Erythroblast (primary cell): ENCODE results near the gene ASB1.

Experiments used
- DNase-seq, 2 experiments: peaks; one replicate each; lab custom pipeline; 2025; lab: John Stamatoyannopoulos, UW
- GATA1 ChIP-seq: IDR thresholded peaks from 2 replicates; pipeline ENCODE4 v1.6.1; 2011; ENCODE audit warnings: low read depth, mild to moderate bottlenecking, control low read depth, low read length, moderate library complexity
- POLR2A ChIP-seq: IDR thresholded peaks from 2 replicates; pipeline ENCODE4 v1.6.1; 2011; ENCODE audit warnings: mild to moderate bottlenecking, low read length

The ASB1 gene

DNA sequence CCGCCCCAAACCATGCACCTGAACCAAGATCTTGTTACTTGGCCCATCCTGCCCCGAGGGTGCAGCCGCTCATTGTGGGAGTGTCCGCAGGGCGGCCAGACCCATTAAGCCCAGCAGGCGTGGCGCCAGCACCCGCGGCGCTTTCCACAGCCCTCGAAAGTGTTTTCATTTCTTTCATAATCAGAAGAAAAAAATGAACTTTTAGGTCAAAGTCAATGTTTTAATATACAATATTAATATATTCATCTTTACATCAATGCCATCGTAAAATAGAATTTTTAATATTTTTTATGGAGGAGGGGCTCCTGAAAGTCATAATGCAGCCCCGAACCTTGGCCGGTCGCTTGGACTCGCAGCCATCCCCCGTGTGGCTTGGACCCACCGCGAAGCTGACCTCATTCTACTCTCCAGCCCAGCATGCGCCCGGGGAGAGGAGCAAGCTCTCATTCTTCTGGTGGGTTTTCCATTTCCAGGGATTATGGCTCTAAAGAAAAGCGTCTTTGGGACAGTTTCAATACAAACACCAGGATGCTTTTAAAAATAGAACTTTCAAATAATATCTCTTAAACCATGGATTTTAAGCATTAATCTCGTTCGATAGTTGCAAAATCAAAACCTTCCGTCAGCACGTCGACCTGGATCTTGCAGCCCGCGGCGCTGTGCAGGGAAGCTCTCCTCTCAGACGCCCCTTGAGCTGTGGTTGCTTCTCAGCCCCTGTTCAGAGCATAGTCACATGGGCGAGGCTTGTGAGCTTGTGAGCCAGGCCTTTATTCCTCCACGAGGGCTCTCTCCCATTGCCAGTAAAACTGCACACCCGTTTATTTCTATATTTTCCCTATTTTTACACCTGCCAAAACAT is 17.2 kb upstream of the ASB1 start:
- TF ChIP-seq GATA1 (no peak), POLR2A (no peak)
- DNase-seq: no peak

DNA sequence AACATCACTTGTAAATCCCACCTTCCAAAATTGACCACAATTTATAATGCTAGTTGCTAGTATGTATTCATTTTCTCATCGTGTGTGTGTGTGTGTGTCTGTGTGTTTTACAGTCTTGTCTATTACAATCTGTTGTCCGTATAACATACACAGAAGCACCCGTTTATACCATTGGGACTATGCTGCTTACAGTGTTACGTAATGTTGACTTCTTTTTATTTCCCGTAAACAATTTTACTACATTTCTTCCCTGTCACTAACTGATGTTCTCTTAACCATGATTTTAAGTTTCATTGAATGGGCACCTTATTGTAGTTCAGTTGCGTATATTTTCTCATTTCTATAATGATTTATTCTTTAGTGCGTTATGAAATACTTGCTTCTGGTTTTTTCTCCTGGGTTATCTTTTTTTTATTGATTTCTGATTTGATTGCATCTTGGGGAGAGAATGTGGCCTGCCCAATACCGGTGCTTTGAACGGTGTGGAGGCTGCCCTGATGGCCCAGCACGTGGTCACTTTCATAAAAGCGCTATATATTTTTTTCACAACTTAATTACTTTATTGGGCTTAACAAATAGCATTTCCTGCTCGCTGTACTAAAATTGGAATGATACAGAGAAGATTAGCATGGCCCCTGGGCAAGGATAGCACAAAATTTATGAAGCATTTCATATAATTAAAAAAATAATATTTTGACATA is 14.5 kb upstream of the ASB1 start:
- TF ChIP-seq GATA1 (no peak), POLR2A (no peak)
- no peak for DNase-seq

DNA sequence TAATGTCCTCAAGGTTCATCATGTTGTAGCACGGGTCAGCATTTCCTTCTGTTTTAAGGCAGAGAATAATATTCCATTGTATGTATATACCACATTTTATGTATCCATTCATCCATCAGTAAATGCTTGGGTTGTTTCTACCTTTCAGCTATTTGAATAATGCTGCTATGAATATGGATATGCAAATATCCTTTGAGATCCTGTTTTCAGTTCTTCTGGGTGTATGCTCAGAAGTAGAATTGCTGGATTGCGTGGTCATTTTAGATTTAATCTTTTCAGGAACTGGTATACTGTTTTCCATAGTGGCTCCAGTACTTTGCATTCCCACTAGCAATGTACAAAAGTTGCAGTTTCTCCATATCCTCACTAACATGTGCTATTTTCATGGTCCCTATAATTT is 13.4 kb upstream of the ASB1 start:
- no peak for TF ChIP-seq GATA1
- no peak for TF ChIP-seq POLR2A
- DNase-seq: no peak

DNA sequence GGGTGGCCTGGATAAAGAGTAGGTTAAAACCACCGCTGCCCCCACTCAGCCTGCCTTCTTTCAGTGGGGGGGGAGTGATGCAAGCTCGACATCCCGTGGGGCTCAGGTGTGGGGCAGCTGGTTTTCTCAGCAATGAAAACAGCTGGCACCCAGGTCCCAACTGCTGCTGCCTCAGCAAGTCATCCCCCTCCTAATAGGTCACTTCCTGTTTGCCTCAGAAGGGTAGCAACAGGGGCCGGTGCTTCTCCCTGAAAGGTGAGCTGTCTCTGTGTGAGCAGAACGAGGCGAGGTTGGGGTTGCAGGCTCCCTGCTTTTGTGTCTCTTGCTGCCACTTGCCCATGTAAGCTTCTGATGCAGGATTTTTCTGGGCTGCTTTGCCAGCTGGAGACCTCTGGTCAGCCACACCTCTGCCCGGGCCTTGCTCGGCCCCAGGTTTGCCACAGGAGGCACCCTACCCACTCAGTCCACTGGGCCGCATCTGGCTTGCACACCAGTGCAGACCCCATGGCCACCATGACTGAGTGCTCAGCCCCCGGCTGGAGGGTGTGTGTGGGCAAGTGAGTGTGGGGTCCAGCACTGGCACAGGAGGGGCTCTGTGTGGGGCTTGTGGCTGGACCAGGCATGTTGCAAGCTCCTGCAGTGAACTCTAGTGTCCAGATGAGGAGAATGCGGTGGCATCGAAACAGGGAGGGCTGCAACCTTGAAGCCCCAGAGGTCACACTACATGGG is 11.5 kb upstream of the ASB1 start:
- TF ChIP-seq GATA1: no peak
- TF ChIP-seq POLR2A: no peak
- DNase-seq: no peak

DNA sequence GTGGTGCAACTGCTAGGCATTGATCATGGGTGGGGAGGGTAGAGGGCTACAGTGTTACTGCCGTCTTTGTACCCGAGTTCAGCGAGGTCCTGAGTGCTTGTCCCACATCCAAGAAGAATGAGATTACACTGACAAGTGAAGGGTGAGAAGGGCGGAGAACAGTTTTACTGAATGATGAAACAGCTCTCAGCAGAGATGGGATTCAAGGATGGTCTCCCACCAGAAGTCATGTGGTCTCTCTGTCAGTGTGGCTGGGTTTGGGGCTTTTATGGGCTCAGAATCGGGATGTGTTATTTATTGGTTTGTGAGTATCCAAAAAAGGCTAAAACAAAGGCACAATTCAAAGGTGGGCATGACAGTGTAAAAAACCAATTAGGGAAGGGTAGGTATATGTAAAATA is 10.8 kb upstream of the ASB1 start:
- peak in 1 of 2 experiments; percentile 17 for DNase-seq
- TF ChIP-seq POLR2A (no peak), GATA1 (no peak)

DNA sequence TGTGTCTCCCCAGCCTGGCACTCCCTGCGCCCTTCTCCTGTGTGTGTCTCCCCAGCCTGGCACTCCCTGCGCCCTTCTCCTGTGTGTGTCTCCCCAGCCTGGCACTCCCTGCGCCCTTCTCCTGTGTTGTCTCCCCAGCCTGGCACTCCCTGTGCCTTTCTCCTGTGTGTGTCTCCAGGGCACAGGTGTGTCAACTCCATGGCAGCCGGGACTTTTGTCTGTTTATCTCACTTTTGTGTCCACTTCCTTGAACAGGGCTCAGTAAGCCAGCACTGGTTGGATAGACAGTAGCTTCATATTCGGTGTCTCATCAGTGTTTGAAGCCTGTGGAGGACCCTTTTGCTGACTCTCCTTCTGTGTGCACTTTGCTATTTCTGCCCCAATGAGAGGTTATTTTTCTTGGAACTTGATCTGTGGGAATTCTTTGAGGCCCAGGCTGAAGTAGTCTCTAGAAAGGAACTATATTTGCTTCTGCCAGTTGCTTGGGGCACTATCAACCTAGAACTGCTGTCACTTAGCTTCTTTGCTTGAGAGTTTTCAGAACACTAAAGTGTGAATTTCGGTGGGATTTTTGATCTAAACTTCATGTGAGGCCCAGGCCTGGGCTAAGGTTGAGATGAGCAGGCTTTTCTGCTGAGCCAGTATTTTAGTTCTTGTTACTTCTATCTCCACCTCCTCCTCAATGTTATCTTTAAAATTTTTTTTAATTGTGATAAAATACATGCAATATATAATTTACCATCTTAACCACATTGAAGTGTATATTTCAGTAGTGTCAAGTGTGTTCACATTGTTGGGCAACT is 8.3 kb upstream of the ASB1 start:
- TF ChIP-seq POLR2A: no peak
- TF ChIP-seq GATA1: no peak
- no peak for DNase-seq

DNA sequence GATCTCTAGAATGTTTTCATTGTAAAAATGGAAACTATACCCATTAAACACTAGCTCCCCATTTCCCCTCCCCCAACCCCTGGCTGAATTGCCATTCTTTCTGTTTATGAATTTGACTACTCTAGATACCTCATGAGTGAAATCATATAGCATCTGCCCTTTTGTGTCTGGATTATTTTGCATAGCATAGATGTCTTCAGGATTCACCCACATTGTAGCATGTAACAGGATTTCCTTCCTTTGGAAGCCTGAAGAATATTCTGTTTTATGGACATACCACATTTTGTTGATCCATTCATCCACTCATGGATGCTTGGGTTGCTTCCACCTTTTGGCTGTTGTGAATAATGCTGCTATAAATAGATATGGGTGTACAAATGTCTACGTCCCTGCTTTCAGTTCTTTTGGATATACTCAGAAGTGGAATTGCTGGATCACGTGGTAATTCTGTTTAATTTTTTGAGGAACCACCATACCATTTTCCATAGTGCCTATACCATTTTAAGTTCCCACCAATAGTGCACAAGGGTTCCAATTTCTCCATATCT is 7.7 kb upstream of the ASB1 start:
- TF ChIP-seq POLR2A (no peak), GATA1 (no peak)
- no peak for DNase-seq

DNA sequence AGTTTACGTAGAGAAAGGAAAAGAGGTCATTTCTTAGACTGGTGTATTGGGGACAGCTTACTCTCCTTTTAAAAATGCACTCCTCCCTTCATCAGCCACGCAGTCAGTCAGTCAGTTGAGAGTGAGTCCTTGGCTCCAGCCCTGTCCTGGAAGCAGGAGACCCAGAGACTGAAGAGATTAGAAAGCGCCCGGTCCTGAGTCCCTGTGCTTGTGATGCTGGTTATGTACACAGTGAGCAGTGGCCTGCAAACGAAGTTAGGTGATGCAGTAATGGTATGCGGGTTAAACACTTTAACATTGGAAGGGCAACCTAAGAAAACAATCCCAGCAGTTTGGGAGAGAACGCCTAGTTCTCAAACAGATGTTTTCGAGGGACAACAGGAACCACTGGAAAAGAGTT is 6.3 kb upstream of the ASB1 start:
- TF ChIP-seq POLR2A (no peak), GATA1 (no peak)
- no peak for DNase-seq

DNA sequence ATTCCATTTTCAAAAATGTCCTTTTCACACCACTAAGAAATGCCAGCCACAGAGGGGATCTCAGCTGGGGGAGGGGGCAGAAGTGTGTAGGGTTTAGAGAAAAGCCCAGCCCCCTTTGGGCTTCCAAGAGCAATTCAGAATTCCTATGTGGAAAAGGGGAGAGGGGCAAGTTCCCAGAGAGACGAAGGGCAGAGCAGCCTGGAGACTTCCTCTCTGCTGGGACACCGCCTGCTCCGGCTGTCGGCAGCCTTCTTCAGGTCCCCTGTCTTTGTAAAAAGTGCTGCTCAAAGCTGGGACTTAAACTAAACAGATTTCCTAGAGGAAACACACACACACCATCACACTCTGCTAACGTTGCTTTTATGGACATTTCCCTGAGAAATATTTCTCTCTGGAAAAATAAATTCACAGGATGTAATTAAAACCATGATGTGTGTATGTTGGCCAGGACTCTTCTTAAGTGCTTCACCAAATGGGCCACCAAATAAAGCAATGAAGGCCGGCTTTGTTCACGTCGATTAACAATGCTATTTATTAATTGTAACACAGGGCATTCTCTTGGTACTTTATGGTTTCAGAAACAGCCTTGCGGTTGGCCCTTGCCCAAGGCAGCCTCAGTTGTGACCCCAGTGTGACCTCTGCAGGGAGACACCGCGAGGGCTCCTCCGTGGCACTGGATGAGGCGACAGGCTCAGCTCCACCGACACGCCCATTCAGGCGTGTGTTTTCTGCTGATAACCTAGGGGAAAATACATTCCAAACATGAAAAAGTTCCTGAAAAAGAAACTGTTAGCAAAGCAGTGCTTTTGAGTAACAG is 5.6 kb upstream of the ASB1 start:
- TF ChIP-seq GATA1: no peak
- TF ChIP-seq POLR2A: no peak
- DNase-seq: peak; percentile 91 to 93

DNA sequence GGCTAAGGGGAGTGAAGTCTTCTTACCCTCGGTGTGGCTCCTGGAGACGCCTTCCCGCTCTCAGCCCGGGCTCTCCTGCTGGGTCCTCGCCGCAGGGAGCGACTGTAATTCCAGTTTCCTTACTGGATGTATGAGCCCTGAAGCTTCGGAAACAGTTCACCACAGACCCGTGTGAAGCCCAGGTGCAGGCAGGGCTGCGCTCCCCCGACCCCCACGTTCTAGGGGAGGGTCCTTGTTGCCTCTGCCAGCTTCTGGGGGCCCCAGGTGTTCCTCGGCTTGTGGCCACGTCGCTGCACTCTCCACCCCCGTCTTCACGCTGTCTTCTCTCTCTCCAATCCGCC is 5.1 kb upstream of the ASB1 start:
- TF ChIP-seq GATA1 (no peak), POLR2A (no peak)
- no peak for DNase-seq

DNA sequence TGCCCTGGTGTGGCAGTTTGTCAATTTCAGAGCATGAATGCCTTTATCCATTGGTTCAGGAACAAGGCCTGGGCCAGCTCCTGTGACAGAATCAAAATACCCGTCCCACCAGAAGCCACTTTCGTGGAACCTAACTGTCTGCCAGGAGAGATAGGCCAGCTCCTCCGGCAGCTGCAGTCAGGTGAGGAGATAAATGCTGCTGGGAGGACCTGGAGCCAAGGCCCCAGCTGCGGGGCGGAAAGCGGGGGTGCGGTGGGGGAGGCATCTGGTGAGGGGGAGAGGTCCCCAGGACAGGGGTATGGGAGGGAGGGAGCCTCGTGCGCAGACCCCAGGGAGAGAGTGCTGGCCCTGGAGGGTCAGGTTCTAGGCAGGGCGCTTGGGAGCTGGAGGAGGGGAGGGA is 4.4 kb upstream of the ASB1 start:
- peak; percentile 88 to 91 for DNase-seq
- TF ChIP-seq GATA1 (no peak), POLR2A (no peak)

DNA sequence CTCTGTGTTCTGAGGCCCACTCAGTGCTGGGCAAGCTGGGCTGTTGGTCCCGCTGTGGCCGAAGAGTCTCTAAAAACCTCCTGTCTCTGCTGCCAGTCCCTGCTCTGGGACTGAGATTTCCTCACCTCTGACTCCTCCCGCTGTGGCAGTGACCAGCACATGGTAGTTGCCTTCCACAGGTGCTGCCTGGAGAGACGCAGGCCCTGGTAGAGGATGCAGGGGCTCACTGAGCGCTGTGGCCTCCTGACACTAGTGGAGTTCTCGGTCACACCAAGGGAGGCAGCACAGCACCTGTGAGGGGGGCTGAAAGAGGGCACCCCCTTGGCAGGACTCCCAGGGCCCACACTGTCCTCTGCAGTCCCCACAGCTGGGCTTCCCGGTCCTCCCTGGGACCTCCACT is 3.8 kb upstream of the ASB1 start:
- no peak for TF ChIP-seq POLR2A
- no peak for TF ChIP-seq GATA1
- peak in 1 of 2 experiments; percentile 39 for DNase-seq
